GM23338 (cell line): ENCODE results near the gene KCNN2. TPM values are rescaled to one million over a fixed set of nuclear protein-coding genes. Genes with fewer than 3 reads are reported as not detected.

Experiments used
- EZH2phosphoT487 ChIP-seq: fragments of 200-600 bp; sonication (generic); IDR thresholded peaks from one replicate; pipeline ENCODE4 v1.8.1; 2018; ENCODE audit warnings: antibody characterized with exemption; ENCODE audit not compliant: unreplicated experiment
- polyA plus RNA-seq: library from polyadenylated mRNA; unstranded; fragments of >200 nt; fragmentation: Nextera tagmentation; extraction: Ambion mirVana; gene quantifications from 2 replicates; pipeline ENCODE4 v1.2.1, GENCODE V29; 2016
- total RNA-seq: library from RNA; depleted of rRNA; stranded (reverse); fragments of >200 nt; shearing (Covaris generic); gene quantifications from 2 replicates; pipeline ENCODE4 v1.2.3, GENCODE V29; 2014
- TF ChIP-seq, protein P1 (sequence below), 2 experiments: fragments of 200-600 bp in 1 of 2; sonication (generic) in 1 of 2; conservative IDR thresholded peaks; 2 replicates each; pipeline versions ENCODE4 v1.5.1 to v1.6.1; 2016 to 2017; ENCODE audit warnings: antibody characterized with exemption in 2 of 2, low read depth in 2 of 2, mild to moderate bottlenecking in 2 of 2, moderate library complexity in 1 of 2

The KCNN2 gene
- total and polyA plus RNA-seq, 2 experiments from 2014 or later: 14.7 to 15.9 TPM

DNA sequence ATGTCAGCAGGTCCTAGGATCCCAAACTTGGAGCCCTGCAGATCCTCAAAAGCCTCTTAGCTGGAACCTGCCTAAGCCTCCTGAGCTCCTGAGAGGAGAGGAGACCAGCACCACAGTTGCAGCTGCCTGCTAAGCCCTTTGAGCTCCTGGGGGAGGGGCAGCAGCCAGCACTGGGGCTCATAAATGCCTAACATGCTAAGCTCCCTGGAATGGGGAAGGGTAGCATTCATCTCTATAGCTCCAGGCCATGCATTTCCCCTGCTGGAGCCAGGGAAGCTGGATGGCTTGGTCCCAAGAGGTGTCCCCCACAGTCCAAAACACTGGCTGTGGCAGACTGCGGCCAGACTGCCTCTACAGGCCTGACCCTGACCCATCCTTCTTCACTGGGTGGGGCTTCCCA lies 182.7 kb downstream of the KCNN2 start (continued):
- TF ChIP-seq, protein P1, sequence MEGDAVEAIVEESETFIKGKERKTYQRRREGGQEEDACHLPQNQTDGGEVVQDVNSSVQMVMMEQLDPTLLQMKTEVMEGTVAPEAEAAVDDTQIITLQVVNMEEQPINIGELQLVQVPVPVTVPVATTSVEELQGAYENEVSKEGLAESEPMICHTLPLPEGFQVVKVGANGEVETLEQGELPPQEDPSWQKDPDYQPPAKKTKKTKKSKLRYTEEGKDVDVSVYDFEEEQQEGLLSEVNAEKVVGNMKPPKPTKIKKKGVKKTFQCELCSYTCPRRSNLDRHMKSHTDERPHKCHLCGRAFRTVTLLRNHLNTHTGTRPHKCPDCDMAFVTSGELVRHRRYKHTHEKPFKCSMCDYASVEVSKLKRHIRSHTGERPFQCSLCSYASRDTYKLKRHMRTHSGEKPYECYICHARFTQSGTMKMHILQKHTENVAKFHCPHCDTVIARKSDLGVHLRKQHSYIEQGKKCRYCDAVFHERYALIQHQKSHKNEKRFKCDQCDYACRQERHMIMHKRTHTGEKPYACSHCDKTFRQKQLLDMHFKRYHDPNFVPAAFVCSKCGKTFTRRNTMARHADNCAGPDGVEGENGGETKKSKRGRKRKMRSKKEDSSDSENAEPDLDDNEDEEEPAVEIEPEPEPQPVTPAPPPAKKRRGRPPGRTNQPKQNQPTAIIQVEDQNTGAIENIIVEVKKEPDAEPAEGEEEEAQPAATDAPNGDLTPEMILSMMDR (conservative IDR thresholded peaks at IDR 0.05; ENCODE audit: low read depth in 2 of 2): no peak
- no peak for TF ChIP-seq EZH2phosphoT487
